Lung microvascular endothelial cell (primary cell): ENCODE results near the gene LRWD1. TPM values are rescaled to one million over a fixed set of nuclear protein-coding genes. Genes with fewer than 3 reads are reported as not detected.
"Not testable (repeated sequence)": the region's sequence is repeated elsewhere in the genome, so short reads cannot be mapped to it uniquely, and the experiment has no call there.

ENCODE experiments used
- DNase-seq, 2 donors: peaks; one replicate each; pipeline versions ENCODE4 v3.0.0 to v3.0.0-alpha.2; 2010; ENCODE audit warnings: low read depth in 2 of 2
- total RNA-seq: library from RNA; depleted of rRNA; stranded (reverse); fragments of >200 nt; gene quantifications from 2 replicates; pipeline ENCODE4 v1.2.1, GENCODE V29; 2014

The LRWD1 gene
- total RNA-seq, 1 donor from 2014 or later = 17.7 TPM

DNA sequence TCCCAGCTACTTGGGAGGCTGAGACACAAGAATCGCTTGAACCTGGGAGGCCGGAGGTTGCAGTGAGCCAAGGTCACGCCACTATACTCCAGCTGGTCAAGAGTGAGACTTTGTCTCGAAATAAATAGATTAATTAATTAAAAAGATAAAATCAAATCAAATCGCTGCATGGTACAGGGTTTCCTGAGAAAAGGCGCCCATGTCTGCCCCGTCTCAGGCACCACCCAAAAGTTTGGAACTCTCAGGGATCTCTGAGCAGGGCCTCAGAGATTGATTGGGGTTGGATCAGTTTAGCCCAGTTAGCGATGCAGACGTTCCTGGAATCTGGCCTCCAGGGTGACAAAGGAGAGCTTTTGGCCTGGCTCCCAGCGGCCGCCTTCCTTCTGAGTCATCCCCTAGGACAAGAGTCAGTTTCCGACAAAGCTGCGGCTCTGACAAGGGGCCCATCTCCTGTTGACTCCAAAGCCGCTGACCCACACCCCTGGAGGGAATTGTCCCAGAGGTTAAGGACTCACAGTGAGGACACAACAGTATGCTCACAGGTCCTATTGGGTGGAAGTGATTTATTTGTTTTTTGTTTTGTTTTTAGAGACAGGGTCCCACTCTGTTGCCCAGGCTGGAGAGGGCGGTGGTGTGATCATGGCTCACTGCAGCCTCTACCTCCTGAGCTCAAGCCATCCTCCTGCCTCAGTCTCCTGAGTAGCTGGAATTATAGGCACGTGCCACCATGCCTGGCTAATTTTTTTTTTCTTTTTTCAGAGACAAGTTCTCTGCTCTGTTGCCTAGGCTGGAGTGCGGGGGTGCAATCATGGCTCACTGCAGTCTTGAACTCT lies 24.6 kb upstream of the LRWD1 start:
- DNase-seq = peak; percentile 73 to 94

GRCh38 chr7:102444961-102445673 lies 19.7 kb upstream of the LRWD1 start:
- no peak for DNase-seq

DNA sequence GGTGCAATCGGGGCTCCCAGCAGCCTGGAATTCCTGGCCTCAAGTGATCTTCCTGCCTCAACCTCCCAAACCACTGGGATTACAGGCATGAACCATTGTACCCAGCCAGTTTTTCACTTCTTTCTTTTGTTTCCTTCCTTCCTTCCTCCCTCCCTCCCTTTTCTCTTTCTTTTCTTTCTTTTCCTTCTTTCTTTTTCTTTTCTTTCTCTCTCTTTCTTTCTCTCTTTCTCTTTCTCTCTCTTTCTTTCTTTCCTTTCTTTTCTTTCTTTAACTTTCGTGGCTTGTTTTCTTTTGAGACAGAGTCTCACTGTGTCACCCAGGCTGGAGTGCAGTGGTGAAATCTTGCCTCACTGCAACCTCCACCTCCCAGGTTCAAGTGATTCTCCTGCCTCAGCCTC lies 19.1 kb upstream of the LRWD1 start:
- no peak for DNase-seq

DNA sequence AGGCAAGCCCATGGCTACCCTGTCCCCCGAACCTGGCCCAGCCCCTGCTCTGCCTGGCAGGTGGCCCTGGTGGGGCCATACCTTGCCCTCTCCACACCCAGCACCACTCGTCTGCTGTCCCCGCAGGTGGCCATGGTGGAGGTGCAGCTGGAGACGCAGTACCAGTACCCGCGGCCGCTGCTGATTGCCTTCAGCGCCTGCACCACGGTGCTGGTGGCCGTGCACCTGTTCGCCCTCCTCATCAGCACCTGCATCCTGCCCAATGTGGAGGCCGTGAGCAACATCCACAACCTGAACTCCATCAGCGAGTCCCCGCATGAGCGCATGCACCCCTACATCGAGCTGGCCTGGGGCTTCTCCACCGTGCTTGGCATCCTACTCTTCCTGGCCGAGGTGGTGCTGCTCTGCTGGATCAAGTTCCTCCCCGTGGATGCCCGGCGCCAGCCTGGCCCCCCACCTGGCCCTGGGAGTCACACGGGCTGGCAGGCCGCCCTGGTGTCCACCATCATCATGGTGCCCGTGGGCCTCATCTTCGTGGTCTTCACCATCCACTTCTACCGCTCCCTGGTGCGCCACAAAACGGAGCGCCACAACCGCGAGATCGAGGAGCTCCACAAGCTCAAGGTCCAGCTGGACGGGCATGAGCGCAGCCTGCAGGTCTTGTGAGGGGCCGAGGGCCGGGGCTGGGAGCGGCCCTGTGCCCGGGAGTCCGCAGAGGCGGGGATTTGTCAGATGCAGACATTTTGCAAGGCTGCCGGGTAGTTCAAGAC lies 18.2 kb upstream of the LRWD1 start:
- no peak for DNase-seq

DNA sequence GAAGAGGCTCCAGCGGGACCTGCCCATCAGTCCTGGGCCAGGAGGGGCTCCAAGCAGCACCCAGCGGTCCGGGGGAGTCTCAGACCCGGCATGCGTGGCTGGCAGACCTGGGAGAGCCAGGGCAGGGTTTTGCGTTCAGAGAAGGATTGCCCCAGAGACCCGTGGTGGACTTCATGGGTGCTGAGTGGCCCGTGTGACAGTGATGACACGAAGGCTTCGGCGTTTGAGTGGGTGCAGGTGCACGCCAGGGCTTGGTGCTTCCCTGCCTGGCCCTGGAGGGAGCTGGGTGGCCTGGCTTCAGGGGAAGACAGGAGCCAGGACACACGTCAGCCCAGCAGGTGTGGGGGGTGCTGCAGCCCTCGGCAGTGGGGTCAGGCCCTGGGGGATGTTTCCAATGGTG lies 17.5 kb upstream of the LRWD1 start:
- no peak for DNase-seq

DNA sequence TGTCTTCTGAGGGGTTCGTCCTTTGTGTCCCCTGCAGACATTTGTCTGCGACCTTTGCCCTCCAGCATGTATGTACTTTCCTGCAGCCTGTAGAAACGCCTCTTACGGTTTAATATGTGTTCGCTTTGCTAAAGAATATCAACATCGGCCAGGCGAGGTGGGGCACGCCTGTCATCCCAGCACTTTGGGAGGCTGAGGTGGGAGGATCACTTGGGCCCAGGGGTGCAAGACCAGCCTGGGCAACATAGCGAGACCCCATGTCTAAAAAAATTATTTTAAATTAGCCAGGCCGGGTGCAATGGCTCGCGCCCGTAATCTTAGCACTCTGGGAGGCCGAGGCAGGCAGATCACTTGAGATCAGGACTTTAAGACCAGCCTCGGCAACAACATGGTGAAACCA lies 15.6 kb upstream of the LRWD1 start:
- no peak for DNase-seq

- DNase-seq = peak in 1 of 2 donors; percentile 36
Measured at GRCh38 chr7:102450242-102450641, 14.5 kb upstream of the LRWD1 start.

DNA sequence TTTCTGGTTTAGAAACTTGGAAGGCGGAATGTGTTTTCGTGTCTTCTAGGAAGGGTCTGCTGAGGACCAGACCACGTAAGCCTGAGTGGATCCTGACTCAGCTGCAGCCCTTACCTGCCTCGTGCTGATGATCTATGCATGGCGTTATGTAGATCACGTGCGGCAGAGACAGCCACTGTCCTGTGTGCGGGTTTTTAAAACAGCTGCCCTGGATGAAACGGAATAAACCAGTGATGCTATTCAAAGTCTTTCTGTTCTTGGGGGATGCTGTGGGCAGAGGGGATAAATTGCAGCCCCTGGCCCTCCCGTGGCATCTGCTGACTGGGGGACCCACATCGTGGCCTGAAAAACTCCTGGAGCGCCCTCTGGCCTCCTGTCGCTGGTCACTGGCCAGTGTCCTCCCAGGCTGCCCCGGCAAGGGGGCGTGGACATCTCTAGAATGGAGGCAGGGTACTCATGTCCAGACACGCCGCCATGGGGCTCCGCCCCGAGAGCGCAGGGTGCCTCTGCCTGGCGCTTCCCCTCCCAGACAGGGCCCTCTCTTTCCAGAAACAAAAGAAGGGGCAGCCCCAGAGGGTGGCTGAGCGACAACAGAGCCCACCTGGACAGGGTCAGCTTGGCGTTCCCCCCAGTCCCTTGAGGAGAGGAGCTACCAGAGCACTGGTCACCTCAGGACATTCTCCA lies 13.3 kb upstream of the LRWD1 start:
- DNase-seq = peak in 1 of 2 donors; percentile 43

DNA sequence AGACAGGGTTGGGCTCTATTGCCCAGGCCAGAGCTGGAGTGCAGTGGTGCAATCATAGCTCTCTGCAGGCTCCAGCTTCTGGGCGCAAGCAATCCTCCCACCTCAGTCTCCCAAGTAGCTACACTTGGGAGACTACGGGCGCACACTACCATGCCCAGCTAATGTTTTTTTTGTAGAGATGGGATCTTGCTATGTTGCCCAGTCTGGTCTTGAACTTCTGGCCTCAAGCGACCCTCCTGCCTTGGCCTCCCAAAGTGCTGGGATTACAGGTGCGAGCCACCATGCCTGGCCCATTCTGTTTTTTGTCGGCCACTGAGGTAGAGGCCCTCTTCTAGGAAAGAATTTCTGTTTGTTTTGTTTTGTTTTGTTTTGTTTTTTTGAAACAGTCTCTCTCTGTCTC lies 12.3 kb upstream of the LRWD1 start:
- DNase-seq = no peak

GRCh38 chr7:102453319-102453718 lies 11.5 kb upstream of the LRWD1 start:
- DNase-seq = no peak

DNA sequence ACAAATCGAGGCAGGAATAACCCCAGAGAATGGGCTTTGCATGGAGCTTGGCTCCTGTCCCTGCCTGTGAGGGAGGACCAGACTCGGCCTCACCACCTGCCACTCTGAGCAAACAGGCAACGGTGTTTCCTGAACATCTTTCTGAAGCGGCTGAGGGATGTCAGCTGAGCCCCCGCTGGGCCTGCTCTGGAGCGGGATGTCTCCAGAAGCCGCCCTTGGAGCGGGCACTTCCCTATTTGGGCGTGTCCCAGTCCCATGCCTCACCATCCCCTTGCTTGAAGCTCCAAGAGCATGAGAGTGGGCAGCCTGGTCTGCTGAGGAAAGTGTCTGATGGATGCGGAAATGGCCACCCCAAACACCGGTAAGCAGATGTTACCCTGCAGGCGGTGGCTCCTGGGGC lies 10.3 kb upstream of the LRWD1 start:
- DNase-seq = no peak

DNA sequence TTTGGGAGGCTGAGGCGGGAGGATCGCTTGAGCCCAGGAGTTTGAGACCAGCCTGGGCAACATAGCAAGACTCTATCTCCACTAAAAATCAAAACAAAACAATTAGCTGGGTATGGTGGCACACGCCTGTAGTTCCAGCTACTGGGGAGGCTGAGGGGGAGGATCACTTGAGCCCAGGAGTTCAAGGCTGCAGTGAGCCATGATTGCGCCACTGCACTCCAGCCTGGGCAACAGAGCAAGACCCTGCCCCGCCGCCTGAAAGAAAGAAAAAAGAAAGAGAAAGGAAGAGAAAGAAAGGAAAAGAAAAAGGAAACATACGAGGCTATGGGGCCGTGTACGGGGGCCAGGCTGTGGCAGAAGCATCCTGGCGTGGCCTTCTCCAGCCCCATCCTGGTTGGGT lies 9.9 kb upstream of the LRWD1 start:
- DNase-seq = not testable (repeated sequence)

DNA sequence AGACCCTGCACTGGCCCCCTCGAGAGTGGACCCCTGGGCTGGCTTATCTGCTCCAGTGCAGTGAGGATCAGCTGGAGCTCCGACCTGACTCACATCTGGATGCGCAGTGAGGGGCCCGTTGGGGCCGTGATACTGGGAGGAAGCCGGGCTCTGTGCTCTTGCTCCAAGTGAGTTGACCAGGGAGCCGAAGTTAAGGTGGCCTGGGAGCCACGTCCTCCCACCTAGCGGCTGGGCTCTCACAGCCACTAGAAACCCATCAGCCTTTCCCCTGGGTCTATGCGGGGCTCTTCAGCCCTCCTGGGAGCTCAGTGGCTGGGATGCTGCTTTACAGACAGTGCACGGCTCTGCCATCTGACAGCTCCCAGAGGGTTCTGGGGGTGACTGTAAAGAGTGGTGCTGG lies 9.2 kb upstream of the LRWD1 start:
- DNase-seq = no peak

DNA sequence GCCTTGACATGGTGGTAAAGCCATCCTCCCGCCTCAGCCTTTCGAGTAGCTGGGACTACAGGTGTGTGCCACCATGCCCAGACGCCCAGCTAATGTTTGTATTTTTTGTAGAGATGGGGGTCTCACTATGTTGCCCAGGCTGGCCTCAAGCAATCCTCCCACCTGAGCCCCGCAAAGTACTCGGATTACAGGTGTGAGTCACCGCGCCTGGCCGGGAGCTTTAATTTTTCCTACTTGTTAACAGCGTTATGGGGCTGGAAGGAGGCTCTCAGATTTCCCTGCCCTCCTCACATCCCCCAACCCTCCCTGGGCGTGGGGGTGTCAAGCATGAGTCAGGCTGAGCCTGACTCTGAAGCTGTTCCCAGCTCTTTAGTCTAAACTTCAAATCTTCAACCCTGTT lies 8.5 kb upstream of the LRWD1 start:
- no peak for DNase-seq

GRCh38 chr7:102457352-102457924 lies 7.3 kb upstream of the LRWD1 start:
- DNase-seq = no peak

GRCh38 chr7:102459221-102459844 lies 5.5 kb upstream of the LRWD1 start:
- no peak for DNase-seq

GRCh38 chr7:102460467-102460866 lies 4.3 kb upstream of the LRWD1 start:
- DNase-seq = no peak

- peak; percentile 21 to 27 for DNase-seq
Measured at GRCh38 chr7:102463841-102464576, 775 bp upstream of the LRWD1 start.

GRCh38 chr7:102466097-102466496 lies 1.3 kb downstream of the LRWD1 start:
- DNase-seq = no peak
